Measurements from ENCODE around the gene FBXL20.
"Not testable (repeated sequence)": the region's sequence is repeated elsewhere in the genome, so short reads cannot be mapped to it uniquely, and the experiment has no call there.

- not testable (repeated sequence) for TF ChIP-seq POLR2AphosphoS5 (IDR thresholded peaks at IDR 0.05; ENCODE audit: low read depth, low read length); CHD2 (IDR thresholded peaks at IDR 0.05; ENCODE audit: low read length, partially characterized antibody); YY1 (IDR thresholded peaks at IDR 0.05; ENCODE audit: low read depth); NFIC (IDR thresholded peaks at IDR 0.05; ENCODE audit: borderline replicate concordance); CTCF (IDR thresholded peaks at IDR 0.05)
These were observed 63.8 kb downstream of the FBXL20 start for GRCh38 chr17:39337649-39338048.

All from SK-N-SH (cell line).